HG02610 (cell line): ENCODE measurements around the gene ZACN.
A peak's percentile ranks its signal among the peaks of the same experiment; 100 is the strongest.
"Not testable (repeated sequence)": the region's sequence is repeated elsewhere in the genome, so short reads cannot be mapped to it uniquely, and the experiment has no call there.

Experiments used
- ATAC-seq: cut with Tn5 transposase; IDR thresholded peaks from one replicate; pipeline ENCODE4 v1.9.1; 2021; ENCODE audit warnings: mild to moderate bottlenecking, moderate library complexity; ENCODE audit not compliant: unreplicated experiment

The ZACN gene

DNA sequence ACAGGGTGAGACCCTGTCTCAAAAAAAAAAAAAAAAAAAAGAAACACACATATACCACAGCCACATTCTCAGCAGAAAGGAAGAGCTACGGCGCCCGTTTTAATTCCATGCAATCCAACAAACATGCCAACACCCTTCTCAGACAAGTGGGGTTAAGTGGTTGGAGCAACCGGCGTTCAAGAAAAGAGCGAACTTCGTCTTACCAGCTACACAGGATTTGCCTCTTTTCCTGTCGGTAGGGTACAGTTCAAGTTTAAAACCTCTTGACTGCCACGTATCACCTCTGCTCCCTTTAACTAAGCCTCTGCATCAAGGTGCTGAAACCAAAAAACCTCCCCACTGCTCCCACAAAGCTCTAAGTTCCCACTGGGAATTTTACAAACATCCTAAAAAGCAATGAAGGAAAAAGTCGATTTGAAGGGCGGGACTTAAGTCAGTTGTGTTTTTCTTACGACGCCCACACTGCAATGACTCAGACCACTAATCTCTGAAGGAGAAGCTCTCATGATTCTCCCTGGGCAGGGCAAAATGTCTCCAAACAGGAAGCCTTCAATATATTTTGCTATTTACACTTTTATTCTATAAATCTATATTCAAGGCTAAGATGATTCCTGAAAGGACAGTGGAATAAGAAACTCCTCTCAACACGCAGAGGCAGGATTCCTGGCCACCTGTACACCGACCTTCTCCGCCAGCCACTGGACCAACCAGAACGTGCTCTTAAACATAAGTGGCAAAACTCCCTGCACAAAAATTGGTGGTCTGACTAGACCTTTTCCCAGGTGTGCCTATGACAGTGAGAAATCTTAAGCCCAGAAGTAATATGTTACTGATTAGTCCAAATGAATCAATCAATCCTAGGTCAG is 25.5 kb upstream of the ZACN start:
- ATAC-seq, result no peak

DNA sequence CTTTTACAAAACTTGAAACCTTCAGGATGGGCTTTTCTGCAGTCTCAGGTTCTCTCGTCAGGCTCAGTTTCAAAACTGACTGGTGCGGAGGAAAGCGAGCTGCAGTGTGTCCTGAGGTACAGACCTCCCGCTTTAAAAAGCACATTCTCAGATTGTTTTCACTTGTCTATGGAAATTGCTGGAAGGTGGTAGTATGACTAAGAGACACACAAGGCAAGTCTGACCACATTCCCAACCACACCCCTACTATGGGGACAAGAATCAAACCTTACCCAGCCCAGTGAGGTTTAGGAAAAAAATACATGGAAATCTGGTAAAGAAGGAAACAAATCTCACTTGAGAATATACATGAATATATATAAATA is 24.9 kb upstream of the ZACN start:
- ATAC-seq, result no peak

DNA sequence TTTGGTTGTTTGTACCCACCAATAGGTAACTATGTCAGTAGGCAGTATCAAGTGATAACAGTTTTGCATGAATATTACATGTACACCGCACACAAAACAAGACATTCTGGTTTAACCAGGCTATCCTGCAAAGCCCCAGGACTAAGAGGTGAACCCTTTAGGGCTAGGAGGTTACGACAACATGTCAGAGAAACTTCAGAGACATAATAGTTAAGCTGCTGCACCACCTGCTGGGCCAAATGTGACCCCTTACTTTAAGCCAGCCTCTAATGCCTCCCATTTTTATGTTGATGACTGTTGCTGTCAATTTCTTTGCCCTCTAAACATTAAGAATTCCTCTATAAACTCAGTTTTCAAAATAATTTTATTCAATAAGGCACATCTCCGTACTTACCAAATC is 22.1 kb upstream of the ZACN start:
- ATAC-seq, result no peak

DNA sequence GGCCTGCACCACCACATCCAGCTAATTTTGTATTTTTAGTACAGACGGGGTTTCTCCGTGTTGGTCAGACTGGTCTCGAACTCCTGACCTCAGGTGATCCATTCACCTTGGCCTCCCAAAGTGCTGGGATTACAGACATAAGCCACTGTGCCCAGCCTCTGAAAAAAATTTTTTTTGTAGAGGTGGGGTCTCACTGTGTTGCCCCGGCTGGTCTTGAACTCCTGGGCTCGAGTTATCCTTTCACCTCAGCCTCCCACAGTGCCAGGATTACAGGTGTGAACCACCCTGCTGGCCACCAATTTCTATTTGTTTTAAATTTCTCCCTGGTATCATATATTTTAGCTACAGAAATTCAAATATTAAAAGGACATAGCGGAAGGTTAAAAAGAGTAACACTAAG is 20.7 kb upstream of the ZACN start:
- ATAC-seq, result not testable (repeated sequence)

DNA sequence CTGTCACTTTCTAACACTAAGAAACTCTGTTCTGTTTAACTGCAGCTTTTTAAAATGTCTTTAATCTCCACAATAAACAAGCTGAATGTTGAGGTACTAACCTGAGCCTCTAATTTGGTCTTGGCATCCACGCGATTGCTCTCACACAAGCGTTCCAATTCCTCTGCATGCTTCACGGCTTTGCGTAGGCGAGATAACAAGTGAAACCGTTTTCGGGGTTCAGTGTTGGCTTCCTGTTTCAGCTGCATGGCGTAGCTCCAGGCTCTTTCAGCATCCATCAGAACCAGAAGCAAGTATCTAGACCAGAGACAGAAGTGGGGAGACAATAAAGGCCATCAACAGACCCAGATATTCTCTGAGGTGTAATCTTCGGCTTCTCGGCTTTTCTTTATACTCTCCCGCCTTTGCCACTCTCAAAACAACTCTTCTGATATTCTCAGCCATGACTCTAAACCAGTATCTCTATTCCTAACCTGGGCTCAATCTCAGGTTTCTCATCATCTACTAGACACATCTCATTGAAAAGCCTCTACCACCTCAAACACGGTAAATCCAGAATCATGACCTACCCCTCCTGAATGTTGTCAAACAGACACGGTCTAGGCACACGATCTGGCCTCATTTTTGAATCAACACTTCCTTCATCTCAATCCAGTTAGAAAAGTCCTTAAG is 15.0 kb upstream of the ZACN start:
- no peak for ATAC-seq

DNA sequence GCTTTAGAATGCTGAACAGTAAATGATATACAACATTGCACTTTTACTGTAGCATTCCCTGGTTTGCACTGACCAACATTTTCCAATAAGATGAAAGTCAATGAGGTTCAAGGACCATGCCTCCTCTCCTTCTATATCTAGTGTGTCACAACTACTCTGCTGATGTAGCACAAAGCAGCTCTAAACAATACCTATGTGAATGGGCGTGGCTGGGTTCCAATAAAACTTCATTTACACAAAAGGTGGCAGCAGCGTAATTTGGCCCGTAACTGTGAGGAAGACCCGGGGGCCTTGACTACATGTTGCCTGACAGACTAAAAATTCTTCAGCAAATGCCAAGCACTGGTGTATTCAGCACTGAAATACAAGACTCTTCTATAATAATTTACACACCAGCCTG is 13.2 kb upstream of the ZACN start:
- no peak for ATAC-seq

DNA sequence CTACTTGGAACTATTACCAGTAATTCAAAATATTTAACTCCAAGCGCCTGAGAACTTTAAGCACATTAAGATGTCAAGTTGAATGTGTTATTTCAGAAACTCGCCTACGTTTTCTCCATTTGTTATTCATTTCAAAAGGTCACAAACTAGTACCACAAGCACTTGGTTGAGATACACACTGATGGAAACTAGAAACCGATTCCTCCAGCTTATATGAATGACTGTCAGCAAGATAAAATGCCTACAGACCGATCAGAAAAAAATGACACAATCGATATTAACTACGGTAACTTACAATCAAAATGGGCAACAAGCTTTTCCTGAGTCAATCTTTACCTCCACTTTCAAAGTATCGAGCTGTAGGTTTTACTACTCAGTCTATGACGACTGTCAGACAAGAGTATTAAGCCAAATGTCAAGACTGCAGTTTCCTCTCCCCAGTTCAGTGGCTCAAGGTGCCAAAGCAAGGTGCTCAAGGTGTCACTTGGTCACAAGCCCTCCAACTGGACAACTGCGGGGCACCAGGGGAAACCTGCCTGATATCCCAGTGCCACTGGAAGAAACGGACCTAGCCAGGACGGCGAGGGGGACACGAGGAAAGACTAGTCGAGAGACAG is 7.3 kb upstream of the ZACN start:
- no peak for ATAC-seq

DNA sequence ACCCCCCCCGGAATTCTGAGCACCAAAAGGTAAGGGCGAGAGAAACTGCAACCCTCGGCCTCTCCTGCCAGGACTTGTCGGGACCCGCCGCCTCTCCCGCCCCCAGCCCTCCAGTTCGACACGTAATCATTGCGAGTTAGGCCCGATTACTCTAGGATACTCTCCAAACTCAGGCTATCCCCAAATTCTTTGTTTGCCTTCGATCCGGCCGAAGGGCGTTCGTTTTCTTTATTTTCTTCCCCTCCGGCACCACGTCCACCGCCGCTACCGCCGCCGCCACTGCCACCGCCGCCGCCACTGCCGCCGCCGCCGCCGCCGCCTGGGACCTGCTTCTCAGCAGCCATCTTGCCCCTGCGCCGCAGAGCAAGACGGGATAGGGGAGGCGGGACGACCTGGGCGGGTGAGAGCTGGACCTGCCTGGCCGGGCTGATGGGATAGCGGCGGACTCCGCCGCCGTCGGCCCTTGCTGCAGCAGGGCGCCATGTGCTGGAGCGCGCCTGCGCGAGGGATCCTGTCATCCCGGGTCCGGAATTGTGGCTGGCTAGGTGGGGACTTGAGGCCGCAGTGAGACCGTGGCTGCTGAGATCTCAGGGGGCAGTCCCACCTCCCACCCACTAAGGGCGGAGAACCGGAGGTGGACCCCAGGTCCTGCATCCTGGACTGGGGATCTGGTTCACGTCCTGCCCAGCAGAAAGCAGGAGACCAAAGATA is 6.7 kb upstream of the ZACN start, which contains the start of gene SRP68:
Gene SRP68 (minus strand): TSS at position 370 of the 711 bp plus-strand sequence. CDS start 26 bp downstream, at position 344.
- ATAC-seq, result peak; percentile 96

DNA sequence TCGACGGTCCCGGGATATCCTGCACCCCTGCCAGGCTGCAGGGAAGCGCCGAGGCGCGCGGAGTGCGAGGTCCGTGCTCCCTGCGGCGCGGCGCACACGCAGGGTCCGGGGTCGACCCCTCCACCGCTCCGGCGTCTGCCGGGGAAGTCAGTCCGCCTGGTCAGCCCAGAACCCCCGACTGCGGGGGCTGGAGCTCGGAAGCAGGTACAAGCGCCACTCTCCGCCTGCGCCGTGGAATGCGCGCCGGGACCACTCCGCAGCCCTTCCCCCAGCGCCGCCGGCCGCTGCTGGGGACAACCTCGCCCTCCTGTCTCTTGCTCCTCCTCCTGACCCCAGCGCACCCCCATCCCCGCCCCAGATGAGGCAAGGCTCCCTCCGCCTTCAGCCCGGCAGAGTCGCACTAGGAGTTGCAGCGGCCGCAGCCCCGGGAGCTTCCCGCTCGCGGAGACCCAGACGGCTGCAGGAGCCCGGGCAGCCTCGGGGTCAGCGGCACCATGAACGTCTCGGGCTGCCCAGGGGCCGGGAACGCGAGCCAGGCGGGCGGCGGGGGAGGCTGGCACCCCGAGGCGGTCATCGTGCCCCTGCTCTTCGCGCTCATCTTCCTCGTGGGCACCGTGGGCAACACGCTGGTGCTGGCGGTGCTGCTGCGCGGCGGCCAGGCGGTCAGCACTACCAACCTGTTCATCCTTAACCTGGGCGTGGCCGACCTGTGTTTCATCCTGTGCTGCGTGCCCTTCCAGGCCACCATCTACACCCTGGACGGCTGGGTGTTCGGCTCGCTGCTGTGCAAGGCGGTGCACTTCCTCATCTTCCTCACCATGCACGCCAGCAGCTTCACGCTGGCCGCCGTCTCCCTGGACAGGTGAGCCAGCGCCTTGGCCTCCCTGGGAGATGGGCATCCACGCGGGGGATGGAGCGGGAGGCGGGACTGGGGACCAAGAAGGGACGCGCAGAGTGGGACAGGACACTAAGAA is 4.3 kb upstream of the ZACN start, which contains the start of gene GALR2:
Gene GALR2 (plus strand): TSS at position 392 of the 974 bp plus-strand sequence. CDS start 103 bp downstream, at position 495.
- no peak for ATAC-seq

DNA sequence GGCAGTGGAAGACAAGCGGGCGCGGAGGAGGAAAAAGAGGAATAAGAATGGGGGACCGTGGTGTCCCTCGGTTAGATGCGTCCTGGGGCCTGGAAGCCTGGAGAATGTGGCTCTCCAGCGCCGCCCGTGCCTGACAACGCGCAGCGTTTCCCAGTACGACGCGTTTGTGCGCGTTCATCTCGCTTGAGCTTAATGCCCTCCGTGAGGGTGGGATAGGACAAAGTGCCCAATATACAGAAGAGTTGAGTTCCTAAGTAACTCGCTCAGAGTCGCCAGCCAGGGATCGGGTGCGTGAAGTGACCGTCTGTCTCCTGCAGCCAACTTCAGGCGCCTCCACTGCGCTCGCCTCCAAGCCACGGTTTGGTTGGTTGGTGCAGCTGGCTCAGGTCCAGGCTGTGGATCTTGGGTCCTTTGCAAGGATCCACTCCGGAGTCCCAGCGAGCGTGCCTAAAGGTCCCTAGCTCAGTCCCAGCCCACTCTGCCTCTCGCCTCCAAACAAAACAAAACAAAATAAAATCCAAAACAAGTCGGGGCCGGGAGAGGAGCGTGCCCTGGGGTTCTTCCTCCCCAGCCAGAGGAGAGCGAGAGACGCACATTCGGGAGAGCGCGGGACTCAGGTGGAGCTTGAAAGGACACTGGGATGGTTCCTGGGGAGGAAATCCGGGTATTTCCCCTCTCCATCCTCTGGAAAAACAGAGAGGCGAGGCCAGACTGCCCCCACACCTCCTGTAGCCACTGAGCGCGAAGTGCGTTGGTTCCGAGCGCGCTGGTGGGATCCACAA is 3.4 kb upstream of the ZACN start:
- no peak for ATAC-seq

DNA sequence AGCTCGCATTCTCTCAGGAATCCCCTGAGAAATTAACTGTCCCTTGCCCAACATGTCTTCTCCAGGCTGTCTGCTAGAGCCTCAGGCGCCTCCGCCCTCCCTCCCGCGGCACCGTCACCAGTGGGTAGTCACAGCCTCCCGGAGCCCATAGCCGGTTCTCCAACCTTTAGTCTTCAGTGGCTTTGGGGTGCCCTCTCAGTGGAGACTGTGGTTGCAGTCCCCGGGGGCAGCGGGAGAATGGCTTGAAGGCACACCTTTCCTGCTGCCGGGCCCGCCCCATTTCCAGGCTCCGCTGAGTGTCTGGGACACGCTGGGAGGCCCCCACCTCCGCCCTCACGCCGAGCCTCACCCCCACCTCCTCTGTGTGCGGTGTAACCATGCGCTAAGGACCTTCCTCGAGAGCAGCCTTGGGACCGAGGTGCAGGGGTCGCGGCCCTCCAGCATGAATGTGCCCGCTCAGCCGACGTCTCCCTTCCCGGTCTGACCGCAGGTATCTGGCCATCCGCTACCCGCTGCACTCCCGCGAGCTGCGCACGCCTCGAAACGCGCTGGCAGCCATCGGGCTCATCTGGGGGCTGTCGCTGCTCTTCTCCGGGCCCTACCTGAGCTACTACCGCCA is 2.7 kb upstream of the ZACN start:
- no peak for ATAC-seq

DNA sequence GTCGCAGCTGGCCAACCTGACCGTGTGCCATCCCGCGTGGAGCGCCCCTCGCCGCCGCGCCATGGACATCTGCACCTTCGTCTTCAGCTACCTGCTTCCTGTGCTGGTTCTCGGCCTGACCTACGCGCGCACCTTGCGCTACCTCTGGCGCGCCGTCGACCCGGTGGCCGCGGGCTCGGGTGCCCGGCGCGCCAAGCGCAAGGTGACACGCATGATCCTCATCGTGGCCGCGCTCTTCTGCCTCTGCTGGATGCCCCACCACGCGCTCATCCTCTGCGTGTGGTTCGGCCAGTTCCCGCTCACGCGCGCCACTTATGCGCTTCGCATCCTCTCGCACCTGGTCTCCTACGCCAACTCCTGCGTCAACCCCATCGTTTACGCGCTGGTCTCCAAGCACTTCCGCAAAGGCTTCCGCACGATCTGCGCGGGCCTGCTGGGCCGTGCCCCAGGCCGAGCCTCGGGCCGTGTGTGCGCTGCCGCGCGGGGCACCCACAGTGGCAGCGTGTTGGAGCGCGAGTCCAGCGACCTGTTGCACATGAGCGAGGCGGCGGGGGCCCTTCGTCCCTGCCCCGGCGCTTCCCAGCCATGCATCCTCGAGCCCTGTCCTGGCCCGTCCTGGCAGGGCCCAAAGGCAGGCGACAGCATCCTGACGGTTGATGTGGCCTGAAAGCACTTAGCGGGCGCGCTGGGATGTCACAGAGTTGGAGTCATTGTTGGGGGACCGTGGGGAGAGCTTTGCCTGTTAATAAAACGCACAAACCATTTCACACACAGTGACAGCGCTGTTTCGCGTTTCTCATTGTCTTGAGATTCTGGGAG is 2.0 kb upstream of the ZACN start:
- ATAC-seq, result no peak

DNA sequence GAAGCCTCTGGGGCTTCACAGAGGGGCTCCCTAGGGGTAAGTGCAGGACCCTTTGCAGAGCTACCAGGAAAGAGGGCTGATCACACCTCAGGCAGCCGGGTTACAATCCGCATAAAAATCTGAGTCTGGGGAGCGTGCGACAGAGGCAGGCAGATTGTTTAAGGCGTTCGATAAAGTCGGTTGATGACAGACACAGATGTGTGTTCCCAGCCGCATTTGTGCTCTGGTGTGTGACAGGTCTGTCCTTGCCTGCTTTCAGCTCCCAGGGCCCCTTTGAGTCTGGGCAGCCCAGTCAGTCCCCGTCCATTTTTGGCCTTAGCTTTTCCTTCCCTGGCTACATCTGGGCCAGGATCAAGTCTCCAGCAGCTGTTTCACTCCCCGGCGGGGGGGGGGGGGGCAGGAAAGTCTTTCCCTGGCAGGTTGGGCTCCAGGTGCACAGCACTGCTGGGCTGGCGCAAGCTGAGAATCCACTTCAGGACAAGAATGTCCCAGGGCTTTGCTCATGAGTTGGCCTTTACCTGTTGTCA is 1.3 kb upstream of the ZACN start:
- ATAC-seq, result no peak

DNA sequence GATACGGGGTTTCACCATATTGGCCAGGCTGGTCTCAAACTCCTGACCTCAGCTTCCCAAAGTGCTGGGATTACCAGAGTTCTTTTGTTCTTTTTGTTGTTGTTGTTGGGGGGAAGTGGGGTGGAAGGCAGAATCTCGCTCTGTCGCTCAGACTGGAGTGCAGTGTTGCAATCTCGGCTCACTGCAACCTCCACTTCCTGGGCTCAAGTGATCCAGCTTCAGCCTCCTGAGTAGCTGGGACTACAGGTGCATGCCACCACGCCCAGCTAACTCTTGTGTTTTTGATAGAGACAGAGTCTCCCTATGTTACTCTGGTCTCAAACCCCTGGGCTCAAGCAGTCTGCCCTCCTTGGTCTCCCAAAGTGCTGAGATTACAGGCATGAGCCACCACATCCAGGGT is 612 bp upstream of the ZACN start:
- ATAC-seq, result not testable (repeated sequence)

DNA sequence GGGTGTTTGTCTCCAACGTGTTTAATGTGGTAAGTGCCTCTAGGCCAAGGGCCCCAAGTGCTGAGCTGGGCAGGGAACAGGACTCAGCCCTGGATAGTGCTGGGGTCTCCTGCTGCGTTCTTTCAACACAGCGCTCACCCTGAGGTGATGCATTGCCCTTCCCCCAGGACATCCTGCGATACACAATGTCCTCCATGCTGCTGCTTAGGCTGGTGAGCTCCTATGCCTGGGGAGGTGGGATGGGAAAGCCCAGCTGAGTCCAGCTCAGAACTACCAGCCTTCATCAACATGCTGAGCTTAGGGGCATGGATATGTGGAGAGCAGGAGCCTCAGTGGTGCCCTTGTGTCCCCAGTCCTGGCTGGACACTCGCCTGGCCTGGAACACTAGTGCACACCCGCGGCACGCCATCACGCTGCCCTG is 563 bp downstream of the ZACN start:
- no peak for ATAC-seq

DNA sequence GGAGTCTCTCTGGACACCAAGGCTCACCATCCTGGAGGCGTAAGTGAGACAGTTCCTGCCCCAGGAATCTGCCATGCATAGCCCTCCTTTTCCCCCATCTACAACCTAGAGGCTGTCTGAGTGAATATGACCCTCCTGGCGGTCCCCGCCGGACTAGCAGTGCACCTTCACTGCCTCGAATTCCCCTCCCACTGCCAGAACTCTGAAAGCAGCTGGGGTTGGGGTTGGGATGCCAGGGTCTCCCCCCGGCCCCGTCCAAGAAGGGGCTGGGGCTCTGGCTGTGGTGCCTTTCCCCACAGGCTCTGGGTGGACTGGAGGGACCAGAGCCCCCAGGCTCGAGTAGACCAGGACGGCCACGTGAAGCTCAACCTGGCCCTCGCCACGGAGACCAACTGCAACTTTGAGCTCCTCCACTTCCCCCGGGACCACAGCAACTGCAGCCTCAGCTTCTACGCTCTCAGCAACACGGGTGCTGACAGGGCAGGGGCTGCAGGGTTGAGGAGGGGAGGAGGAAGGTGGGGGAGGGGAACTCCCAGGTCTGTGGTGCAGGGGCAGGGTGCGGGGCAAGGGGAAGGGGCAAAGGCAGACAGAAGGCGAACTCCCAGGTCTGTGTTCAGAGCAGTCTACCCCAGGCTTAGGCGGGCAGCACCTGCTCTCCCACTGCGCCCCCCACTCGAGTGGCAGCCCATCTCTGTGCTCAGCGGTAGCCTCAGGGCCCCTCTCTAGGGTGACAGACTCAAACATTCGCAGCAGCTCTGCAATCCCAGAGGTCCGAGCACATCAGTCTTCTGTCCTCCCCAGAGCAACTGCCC is 1.2 kb downstream of the ZACN start:
- no peak for ATAC-seq

DNA sequence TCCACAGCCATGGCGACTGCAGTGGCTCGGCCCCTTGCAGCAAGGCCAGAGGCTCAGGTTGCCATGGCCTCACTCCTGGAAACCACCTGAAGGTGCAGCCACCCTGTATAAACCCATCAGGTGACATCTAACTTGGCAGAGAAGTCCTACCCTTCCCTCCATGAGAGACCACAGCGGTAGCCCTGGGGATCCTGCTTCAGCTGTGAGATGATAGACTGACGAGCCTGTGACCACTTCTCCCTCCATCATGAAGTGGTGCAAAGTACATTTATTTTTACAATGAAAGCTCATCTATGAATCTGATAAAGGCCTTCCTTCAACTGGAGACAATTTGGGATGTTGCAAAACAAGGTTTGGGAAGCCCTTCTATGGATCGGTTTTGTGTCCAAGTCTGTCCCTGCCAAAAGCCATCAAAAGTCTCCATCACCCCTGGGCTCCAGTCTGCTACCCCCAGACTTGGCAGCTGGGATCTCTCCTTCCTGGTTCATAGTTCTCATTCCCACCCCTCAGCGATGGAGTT is 1.8 kb downstream of the ZACN start:
- ATAC-seq, result no peak
